Endothelial cell (in vitro differentiated cells): ENCODE data around the gene CCT7. TPM values are rescaled to one million over a fixed set of nuclear protein-coding genes. Genes with fewer than 3 reads are reported as not detected.

ENCODE experiments used
- DNase-seq: peaks from one replicate; pipeline ENCODE4 v3.0.0; 2021; ENCODE audit warnings: low spot score
- H3K27ac Mint-ChIP-seq: one replicate; pipeline ENCODE4 v1.8.0; 2021; ENCODE audit warnings: mixed read lengths, inconsistent platforms; ENCODE audit not compliant: unreplicated experiment
- H3K27me3 Mint-ChIP-seq: one replicate; pipeline ENCODE4 v1.8.0; 2021; ENCODE audit warnings: mild to moderate bottlenecking, moderate library complexity, mixed read lengths, inconsistent platforms; ENCODE audit not compliant: unreplicated experiment
- H3K36me3 Mint-ChIP-seq: one replicate; pipeline ENCODE4 v1.8.0; 2021; ENCODE audit warnings: mild to moderate bottlenecking, low read depth, mixed read lengths, inconsistent platforms; ENCODE audit not compliant: unreplicated experiment
- H3K4me1 Mint-ChIP-seq: one replicate; pipeline ENCODE4 v1.8.0; 2021; ENCODE audit warnings: mild to moderate bottlenecking, mixed read lengths, inconsistent platforms; ENCODE audit not compliant: unreplicated experiment
- H3K4me3 Mint-ChIP-seq: one replicate; pipeline ENCODE4 v1.8.0; 2021; ENCODE audit warnings: mild to moderate bottlenecking, mixed read lengths, inconsistent platforms; ENCODE audit not compliant: unreplicated experiment
- H3K9me3 Mint-ChIP-seq: one replicate; pipeline ENCODE4 v1.8.0; 2021; ENCODE audit warnings: mixed read lengths, inconsistent platforms; ENCODE audit not compliant: unreplicated experiment
- CTCF ChIP-seq: fragments of 200-600 bp; sonication (generic); IDR thresholded peaks from one replicate; pipeline ENCODE4 v1.5.0; 2021; ENCODE audit warnings: antibody characterized with exemption; ENCODE audit not compliant: unreplicated experiment
- total RNA-seq: library from RNA; stranded (reverse); fragmentation: NEBNext Ultra II Directional; extraction: Animal tissue kit (Norgen Biotek cat#: 25700); gene quantifications from one replicate; pipeline ENCODE4 v1.2.1, GENCODE V29; 2021; ENCODE audit not compliant: unreplicated experiment

Gene CCT7
- total RNA-seq, 1 donor from 2014 or later: 183 TPM

GRCh38 chr2:73257425-73258125 is 23.5 kb downstream of the CCT7 start:
- Mint-ChIP-seq H3K4me3 (no peak overlapping the region), H3K4me1 (no peaks in the 10 kb centered on the region), H3K9me3 (no peaks in the 10 kb centered on the region), H3K27ac (no peak overlapping the region), H3K36me3 (peaks cover 11% of the 10 kb centered on the region), H3K27me3 (peaks cover 15% of the 10 kb centered on the region)
- no peak for DNase-seq
- no peak for TF ChIP-seq CTCF

GRCh38 chr2:73258186-73258912 is 24.2 kb downstream of the CCT7 start:
- H3K4me1 Mint-ChIP-seq: no peaks in the 10 kb centered on the region
- H3K36me3 Mint-ChIP-seq: peaks cover 5% of the 10 kb centered on the region
- H3K27ac Mint-ChIP-seq: no peak overlapping the region
- no peak for DNase-seq
- H3K4me3 Mint-ChIP-seq: no peak overlapping the region
- no peaks in the 10 kb centered on the region for H3K9me3 Mint-ChIP-seq
- TF ChIP-seq CTCF: no peak
- H3K27me3 Mint-ChIP-seq: peaks cover 15% of the 10 kb centered on the region

- Mint-ChIP-seq H3K9me3 (no peaks in the 10 kb centered on the region), H3K4me3 (no peak overlapping the region), H3K36me3 (peaks cover 4% of the 10 kb centered on the region), H3K27ac (no peak overlapping the region), H3K4me1 (no peaks in the 10 kb centered on the region), H3K27me3 (peaks cover 15% of the 10 kb centered on the region)
- no peak for TF ChIP-seq CTCF
- no peak for DNase-seq
Measured at GRCh38 chr2:73258913-73259215, 24.8 kb downstream of the CCT7 start.

GRCh38 chr2:73259276-73259675 is 25.2 kb downstream of the CCT7 start:
- no peak overlapping the region for H3K4me3 Mint-ChIP-seq
- H3K4me1 Mint-ChIP-seq: no peaks in the 10 kb centered on the region
- no peak overlapping the region for H3K27ac Mint-ChIP-seq
- TF ChIP-seq CTCF: no peak
- no peaks in the 10 kb centered on the region for H3K9me3 Mint-ChIP-seq
- H3K36me3 Mint-ChIP-seq: peaks cover 4% of the 10 kb centered on the region
- H3K27me3 Mint-ChIP-seq: peaks cover 15% of the 10 kb centered on the region
- DNase-seq: no peak

GRCh38 chr2:73259704-73260337 is 25.7 kb downstream of the CCT7 start:
- Mint-ChIP-seq H3K4me1 (no peaks in the 10 kb centered on the region), H3K9me3 (no peaks in the 10 kb centered on the region), H3K36me3 (peaks cover 4% of the 10 kb centered on the region), H3K27ac (no peak overlapping the region), H3K4me3 (no peak overlapping the region), H3K27me3 (peaks cover 15% of the 10 kb centered on the region)
- DNase-seq: no peak
- TF ChIP-seq CTCF: no peak
